Placental pericyte (primary cell): ENCODE measurements around the gene POLR2I. TPM values are rescaled to one million over a fixed set of nuclear protein-coding genes. Genes with fewer than 3 reads are reported as not detected.

Source experiments
- total RNA-seq: library from RNA; depleted of rRNA; stranded (reverse); fragments of >200 nt; gene quantifications from 2 replicates; pipeline ENCODE4 v1.2.3, GENCODE V29; 2012

POLR2I gene
- total RNA-seq = 25.9 and 34.1 TPM in 2 replicates

DNA sequence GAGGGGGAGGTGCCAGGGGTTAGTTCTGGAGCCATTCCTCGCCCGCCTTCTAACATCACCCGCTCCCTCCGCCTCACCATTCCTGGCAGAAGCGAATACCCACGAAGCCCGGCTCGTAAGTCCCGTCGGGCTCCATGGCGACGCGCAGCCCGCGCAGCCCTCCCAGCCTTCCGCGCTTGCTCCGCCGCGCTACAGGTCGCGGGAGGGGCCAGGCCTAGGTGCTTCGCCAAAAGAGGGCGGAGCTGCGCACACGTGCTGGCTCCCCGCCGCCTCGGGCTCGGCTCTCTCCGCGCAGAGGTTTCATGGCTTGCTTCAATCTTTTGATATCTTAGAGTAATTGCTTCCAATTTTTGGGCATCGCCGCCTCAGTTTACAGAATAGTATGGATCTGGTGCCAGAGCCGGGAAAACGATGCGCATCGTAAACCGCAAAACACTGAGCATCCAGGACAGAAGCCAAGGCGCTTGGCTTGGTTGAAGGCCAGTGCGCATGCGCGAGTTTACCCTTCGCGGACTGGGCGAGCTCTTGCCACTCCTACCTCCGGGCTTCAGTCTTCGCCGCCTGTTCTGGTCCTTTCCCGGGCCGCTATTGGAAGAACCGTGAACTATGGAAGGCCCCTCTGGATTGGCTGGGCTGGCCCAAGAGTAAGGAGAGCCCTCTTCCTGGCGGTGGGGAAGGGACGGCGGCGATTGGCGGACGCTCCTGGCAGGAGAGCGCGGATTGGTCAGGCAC, at the start of gene POLR2I:
TSS of gene POLR2I (minus strand) at position 155 of the 732 bp plus-strand sequence. CDS start at position 136, 19 bp downstream.

DNA sequence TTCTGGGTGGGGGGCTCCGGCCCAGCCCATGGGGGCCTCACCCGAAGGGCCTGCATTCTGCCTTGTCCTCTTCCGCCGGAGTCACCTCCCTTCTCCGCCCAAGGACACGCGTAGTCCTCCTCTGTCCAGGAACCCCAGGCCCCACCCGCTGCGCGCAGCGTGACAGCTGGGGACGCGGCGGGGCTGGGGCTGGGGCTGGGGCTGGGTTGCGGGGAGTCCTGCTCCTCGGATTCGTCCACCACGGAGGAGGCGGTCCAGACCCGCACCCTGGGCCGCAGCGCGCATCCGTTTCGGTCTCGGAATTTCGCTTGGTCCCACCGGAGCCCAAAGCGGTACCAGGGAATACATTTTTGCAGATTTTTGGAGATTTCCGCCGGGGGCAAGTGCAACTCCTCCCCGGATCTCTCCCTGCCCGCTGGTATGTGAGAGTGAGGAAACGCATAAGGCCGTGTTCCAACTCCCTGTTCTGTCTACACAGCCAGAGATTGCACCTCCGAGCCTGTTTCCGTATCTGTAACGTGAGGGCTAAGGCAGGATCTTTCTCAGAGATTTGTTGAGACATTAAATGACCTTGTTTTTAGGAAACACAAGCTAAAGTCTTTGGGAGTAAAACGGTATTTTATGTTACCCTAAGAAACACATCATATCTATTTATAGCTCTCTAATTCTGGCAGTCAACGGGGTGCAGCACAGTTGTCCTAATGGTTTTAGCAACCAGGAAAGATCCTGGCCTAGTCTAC, 37.8 kb upstream of the POLR2I start, which contains the start of gene COX7A1:
TSS of gene COX7A1 (minus strand) at position 96 of the 740 bp plus-strand sequence. CDS start at position 56, 40 bp downstream.

GRCh38 chr19:36139473-36140303, 25.0 kb upstream of the POLR2I start, which contains the start of gene CAPNS1:
Gene CAPNS1, plus strand, starts transcription at chr19:36140066. Its CDS starts 946 bp downstream, at chr19:36141012.

DNA sequence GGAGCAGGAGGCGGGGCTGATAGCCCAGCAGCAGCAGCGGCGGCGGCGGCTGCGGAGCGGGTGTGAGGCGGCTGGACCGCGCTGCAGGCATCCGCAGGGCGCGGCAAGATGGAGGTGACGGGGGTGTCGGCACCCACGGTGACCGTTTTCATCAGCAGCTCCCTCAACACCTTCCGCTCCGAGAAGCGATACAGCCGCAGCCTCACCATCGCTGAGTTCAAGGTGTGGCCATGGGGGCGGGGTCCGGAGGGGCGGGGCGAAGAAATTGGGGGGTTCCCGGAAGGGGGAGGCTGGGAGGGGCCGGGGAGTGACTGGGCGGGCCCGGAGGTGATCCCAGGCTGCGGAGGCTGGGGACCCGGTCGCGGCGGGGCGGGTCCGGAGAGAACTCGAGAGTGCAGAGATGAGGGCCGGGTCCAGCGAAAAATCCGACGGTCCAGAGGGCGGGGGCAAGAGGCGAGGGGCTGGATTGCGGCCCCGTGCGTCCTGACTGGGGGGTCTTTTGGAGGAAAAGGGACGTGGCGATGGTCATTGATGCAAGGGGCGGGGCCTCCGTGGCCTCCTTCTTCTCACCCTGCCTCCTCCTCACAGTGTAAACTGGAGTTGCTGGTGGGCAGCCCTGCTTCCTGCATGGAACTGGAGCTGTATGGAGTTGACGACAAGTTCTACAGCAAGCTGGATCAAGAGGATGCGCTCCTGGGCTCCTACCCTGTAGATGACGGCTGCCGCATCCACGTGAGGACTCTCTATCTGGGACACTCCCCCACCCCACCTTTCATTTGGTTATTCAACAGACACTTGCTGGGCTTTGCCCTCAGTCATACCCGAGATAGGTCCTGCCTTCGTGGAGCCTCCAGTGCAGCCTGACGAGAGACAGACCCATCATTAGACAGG, 1.0 kb upstream of the POLR2I start, which contains the start of gene TBCB:
TSS of gene TBCB (plus strand) at position 16 of the 891 bp plus-strand sequence. CDS start at position 109, 93 bp downstream.

DNA sequence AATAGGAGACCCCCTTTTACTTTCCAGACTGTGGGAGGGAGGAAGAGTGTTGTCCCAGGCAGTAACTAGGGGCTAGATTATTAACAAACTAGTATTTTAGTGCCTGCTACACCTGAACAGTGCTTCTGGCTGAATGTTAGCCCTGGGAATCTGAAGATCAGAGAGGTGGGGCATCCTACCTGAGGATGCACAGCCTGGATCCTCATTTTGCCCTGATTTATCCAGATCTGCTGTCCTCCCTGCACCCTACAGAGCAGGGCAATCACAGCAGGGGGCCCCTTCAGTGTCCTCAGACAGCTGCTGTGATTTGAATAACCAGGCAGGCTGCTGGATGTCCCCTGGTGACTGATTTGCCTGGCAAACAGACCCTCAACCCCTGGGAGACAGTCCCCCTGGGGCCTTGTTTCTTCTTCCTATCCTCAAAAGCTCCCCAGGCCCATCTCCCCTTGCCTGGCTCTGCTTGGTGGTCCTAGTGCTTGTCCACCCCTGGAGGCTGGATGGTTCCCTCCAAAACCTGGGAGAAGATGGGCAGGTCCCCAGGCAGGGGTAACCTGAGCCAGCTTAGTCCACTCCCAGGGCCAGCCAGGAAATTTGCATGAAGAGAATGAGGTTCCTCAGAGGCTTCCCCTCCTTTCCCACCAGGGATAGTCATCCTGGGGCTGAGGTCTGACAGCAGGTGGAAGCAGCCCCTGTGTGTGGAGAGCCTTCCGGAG, 4.0 kb downstream of the POLR2I start, which contains the start of gene OVOL3:
TSS of gene OVOL3 (plus strand) at position 657 of the 713 bp plus-strand sequence. CDS start 60 bp downstream, outside the sequence.

Other genes with a start within 250 kb of the POLR2I start
- gene APLP1, start 246.3 kb downstream of the POLR2I start, total RNA-seq = 2.0 and 2.1 TPM in 2 replicates
- 5.3 and 6.4 TPM in 2 replicates for gene NFKBID, start 214.3 kb downstream of the POLR2I start, total RNA-seq
- 0.44 and 0.86 TPM in 2 replicates for gene HCST, start 212.3 kb downstream of the POLR2I start, total RNA-seq
- not detected in 2 replicates for gene TYROBP, start 206.6 kb downstream of the POLR2I start, total RNA-seq
- gene LRFN3, start 178.5 kb downstream of the POLR2I start, total RNA-seq = 5.3 and 7.2 TPM in 2 replicates
- gene SDHAF1, start 119.7 kb downstream of the POLR2I start, total RNA-seq = 12.0 and 17.3 TPM in 2 replicates
- gene SYNE4, start 106.1 kb downstream of the POLR2I start, total RNA-seq = 0.14 TPM in 1 of 2 replicates, not detected in the other
- gene ALKBH6, start 100.7 kb downstream of the POLR2I start, total RNA-seq = 14.0 and 20.2 TPM in 2 replicates
- gene CLIP3, start 82.0 kb downstream of the POLR2I start, total RNA-seq = 7.0 and 22.8 TPM in 2 replicates
- gene THAP8, start 60.6 kb downstream of the POLR2I start, total RNA-seq = 2.6 and 3.1 TPM in 2 replicates
- gene WDR62, start 60.0 kb downstream of the POLR2I start, total RNA-seq = 0.66 and 17.5 TPM in 2 replicates
- not detected in 2 replicates for gene OVOL3, start 3.7 kb downstream of the POLR2I start, total RNA-seq
- 121 and 180 TPM in 2 replicates for gene TBCB, start 593 bp upstream of the POLR2I start, total RNA-seq
- 238 and 293 TPM in 2 replicates for gene CAPNS1, start 25.2 kb upstream of the POLR2I start, total RNA-seq
- gene COX7A1, start 37.6 kb upstream of the POLR2I start, total RNA-seq = 0.88 and 11.7 TPM in 2 replicates
- gene ZNF565, start 99.8 kb upstream of the POLR2I start, total RNA-seq = 2.4 and 3.4 TPM in 2 replicates
- 77.3 and 87.5 TPM in 2 replicates for gene ZNF146, start 100.2 kb upstream of the POLR2I start, total RNA-seq